ENCODE measurements around the gene TCERG1L.
"Not testable (repeated sequence)": the region's sequence is repeated elsewhere in the genome, so short reads cannot be mapped to it uniquely, and the experiment has no call there.

TCERG1L gene, protein sequence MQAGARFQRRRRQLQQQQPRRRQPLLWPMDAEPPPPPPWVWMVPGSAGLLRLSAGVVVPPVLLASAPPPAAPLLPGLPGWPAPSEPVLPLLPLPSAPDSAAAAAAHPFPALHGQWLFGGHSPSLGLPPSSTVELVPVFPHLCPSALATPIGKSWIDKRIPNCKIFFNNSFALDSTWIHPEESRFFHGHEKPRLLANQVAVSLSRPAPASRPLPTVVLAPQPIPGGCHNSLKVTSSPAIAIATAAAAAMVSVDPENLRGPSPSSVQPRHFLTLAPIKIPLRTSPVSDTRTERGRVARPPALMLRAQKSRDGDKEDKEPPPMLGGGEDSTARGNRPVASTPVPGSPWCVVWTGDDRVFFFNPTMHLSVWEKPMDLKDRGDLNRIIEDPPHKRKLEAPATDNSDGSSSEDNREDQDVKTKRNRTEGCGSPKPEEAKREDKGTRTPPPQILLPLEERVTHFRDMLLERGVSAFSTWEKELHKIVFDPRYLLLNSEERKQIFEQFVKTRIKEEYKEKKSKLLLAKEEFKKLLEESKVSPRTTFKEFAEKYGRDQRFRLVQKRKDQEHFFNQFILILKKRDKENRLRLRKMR

GRCh38 chr10:131311661-131312477 is at the start of gene TCERG1L:
TSS of gene TCERG1L (minus strand) at chr10:131311721. CDS start at chr10:131311635, 86 bp downstream.
- in situ Hi-C loops (cut with MboI; ENCODE audit: low sequenced_read_pairs): no loop called here

DNA sequence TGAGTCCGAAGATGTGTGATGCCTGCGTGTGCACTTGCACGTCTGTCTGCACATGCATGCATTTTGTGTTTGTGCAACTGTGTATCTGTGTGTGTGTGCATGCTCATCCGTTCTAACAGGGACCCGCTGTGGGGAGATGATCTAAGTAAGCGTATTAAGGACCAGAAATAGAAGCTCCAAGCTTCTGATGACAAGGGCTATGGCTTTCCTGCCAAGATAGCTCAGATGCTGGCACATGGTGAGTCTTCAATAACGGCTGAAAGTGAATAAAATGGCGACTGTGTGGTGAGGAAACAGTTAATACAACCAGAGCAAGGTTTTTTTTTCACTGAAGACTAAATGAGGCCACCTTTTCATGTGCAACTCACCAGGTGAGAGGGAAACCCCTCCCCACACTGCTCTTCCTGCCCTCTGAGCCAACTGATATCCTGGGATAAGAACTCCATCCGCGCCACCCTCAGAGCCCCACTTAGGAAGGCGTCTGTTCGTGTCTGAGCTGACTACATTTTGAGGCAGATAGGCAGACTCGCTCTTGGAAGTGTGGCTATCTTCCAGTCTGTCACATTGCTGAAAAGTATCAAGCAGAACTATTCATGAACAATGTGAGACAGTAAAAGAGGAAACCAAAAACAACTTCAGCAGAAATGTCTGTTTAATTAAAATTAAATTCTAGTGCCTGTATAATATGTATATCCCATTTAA is 47.4 kb upstream of the TCERG1L start:
- in situ Hi-C loops (cut with MboI; ENCODE audit: low sequenced_read_pairs): no loop called here

GRCh38 chr10:131356442-131356841 is 44.9 kb upstream of the TCERG1L start:
- in situ Hi-C loops (cut with MboI; ENCODE audit: low sequenced_read_pairs): no loop called here

GRCh38 chr10:131355881-131356280 is 44.4 kb upstream of the TCERG1L start:
- in situ Hi-C loops (cut with MboI; ENCODE audit: low sequenced_read_pairs): no loop called here

DNA sequence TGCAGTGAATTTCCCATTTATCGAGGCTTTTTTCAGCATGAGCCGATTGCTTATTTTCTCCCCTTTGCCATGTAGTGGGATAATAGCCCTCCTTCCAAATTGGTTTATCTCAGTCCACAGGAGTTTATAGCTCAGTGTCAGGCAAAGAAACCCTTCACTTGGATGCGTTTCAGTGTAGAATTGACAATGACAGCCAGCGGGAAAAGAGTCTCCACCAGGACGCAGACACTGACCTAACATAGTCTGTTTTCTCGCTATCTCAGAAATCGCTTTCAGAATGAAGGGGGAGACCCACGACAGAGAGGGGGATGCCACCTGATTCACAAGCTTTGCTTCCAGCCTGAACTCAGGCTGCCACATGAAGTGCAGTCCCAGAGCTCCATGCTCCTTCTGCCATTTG is 43.5 kb upstream of the TCERG1L start:
- in situ Hi-C loops (cut with MboI; ENCODE audit: low sequenced_read_pairs): no loop called here

DNA sequence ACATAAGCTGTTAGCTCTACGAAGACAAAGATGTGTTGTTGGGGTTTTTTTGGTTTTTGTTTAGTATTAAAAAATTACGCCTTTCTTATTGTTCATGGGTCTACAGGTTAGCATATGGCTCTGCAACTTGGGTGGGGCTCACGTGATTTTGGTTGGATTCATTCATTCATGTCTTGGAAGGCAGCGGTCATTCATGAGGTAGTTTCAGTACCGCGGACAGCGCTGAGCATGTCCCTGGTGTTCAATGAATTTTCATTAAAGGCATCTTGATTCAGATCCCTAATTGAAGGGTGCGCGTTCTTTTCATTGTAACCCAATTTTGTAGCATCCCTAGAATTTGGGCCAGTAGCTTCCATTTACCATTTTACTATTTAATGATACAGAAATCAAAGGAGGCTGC is 42.9 kb upstream of the TCERG1L start:
- in situ Hi-C loops (cut with MboI; ENCODE audit: low sequenced_read_pairs): no loop called here

- in situ Hi-C loops (cut with MboI; ENCODE audit: low sequenced_read_pairs): no loop called here
These were observed 41.3 kb upstream of the TCERG1L start for GRCh38 chr10:131352765-131353290.

- in situ Hi-C loops (cut with MboI; ENCODE audit: low sequenced_read_pairs): no loop called here
These were observed 39.1 kb upstream of the TCERG1L start for GRCh38 chr10:131350660-131351059.

- in situ Hi-C loops (cut with MboI; ENCODE audit: low sequenced_read_pairs): no loop called here
These were observed 38.7 kb upstream of the TCERG1L start for GRCh38 chr10:131350245-131350644.

GRCh38 chr10:131346456-131346855 is 34.9 kb upstream of the TCERG1L start:
- in situ Hi-C loops (cut with MboI; ENCODE audit: low sequenced_read_pairs): no loop called here

DNA sequence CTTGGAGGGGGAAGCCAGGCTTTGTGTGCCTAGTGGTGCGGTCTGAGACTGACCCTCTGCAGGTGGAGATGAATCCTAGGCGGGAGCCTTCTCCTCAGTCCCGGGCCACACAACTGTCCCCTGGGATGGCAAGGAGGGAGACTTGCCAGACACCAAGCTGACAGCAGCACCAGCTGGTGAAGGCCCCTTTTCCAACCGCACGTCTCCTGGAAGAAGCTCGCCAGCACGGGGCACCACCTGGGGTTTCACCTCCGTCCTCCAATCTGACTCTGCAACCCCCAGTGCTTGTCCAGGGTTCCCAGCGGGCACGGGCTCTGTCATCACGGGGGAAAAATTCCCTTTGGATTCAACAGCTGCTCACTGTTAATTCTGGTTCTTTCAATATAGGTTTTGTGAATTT is 34.2 kb upstream of the TCERG1L start:
- in situ Hi-C loops (cut with MboI; ENCODE audit: low sequenced_read_pairs): no loop called here

- in situ Hi-C loops (cut with MboI; ENCODE audit: low sequenced_read_pairs): no loop called here
These were observed 33.2 kb upstream of the TCERG1L start for GRCh38 chr10:131344747-131345146.

GRCh38 chr10:131337741-131338140 is 26.2 kb upstream of the TCERG1L start:
- in situ Hi-C loops (cut with MboI; ENCODE audit: low sequenced_read_pairs): no loop called here

DNA sequence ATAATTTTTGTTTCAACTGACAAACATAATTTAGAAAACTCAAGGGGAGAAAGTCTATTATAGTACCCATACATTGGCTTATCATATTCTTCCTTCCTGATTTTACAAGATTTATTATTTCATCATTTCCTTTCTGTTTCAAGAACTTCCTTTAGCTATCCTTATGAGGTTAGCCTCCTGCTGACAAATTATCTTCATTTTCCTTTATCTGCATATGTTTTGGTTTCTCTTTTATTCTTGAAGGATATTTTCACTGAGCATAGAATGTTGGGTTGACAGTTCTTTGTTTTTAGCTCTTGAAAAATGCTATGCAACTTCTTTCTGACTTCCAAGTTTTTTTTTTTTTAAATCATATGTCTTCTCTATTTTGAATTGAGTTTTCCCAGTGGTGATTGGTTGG is 21.3 kb upstream of the TCERG1L start:
- in situ Hi-C loops (cut with MboI; ENCODE audit: low sequenced_read_pairs): no loop called here

DNA sequence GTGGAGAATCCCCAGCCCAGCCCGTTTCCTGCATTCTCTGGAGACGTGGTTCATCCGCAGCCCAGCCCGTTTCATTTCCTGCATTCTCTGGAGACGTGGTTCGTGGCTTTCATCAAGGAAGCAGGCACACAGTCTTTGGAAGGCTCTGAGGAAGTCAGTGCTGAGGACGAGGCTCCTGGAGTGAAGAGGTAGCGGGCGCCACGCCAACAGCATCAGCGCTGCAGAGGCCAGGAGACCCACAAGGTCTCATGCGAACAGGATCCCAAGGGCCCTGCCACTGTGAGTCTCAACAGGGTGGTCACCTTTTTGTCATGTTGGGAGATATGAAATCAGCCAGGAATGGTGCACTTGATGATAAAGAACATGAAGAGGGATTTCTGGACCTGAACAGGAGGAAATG is 12.4 kb upstream of the TCERG1L start:
- in situ Hi-C loops (cut with MboI; ENCODE audit: low sequenced_read_pairs): no loop called here

DNA sequence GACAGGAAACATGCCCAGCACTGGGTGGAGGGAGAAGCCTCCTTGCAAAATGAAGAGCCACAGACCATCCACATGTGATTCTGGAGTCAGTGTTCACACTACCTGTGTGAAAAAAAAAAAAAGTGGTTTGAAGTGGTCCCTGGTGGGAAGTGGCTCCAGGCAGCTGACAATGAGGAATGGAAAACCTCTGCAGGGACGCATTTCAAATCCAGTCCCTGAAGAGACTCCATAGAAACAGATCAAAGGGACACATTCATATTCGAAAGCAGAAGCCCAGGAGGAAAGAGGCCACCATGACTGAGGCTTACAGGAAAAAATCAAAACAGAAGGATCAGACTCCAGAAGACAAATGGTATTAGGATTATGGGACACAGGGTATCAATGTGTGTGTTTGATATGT is 11.5 kb upstream of the TCERG1L start:
- in situ Hi-C loops (cut with MboI; ENCODE audit: low sequenced_read_pairs): no loop called here

DNA sequence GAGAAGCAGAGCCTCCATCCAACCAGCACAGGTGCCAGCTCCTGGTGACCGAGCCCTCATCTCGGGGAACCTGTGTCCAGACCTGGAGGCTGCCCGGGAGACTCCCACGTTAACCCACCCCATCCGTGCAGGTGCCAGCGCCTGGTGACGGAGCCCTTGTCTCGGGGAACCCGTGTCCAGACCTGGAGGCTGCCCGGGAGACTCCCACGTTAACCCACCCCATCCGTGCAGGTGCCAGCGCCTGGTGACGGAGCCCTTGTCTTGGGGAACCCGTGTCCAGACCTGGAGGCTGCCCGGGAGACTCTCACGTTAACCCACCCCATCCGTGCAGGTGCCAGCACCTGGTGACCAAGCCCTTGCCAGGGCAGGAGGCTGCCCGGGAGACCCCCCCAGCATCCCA is 11.1 kb upstream of the TCERG1L start:
- in situ Hi-C loops (cut with MboI; ENCODE audit: low sequenced_read_pairs): not testable (repeated sequence)

DNA sequence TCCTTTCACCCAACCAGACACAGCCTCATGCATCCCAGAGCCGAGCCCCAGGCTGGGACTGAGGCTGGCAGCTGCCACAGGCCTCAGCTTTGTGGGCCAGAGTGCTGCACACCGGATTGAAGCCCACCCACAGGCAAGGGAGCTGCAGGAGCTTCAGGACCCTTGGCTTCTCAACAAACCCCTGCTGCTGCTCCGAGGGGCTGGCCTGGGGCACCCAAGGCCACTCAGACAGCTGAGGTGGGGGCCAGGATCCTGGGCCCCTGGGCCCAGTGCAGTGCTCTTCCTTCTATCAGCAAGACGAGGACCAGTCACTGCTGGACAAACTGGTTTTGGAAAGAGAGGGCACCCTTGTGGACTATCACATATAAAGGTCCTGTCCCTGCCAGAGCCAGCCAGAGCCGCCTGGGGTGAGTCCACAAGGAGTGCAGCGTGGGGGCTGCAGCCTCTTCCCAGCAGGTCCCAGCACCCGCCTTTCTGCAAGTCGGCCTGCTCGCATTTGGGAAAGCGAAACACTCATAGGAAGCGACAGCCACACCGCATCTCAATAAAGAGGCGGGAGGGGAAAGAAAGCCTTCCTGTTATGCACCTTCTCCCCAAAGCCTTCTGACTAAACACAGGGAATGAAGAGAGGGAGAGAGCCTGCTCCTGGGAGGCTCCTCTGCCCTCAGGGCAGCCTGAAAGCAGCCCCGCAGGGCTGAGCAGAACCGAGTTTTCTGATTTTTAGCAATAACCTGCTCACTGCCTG is 9.5 kb upstream of the TCERG1L start:
- in situ Hi-C loops (cut with MboI; ENCODE audit: low sequenced_read_pairs): no loop called here

DNA sequence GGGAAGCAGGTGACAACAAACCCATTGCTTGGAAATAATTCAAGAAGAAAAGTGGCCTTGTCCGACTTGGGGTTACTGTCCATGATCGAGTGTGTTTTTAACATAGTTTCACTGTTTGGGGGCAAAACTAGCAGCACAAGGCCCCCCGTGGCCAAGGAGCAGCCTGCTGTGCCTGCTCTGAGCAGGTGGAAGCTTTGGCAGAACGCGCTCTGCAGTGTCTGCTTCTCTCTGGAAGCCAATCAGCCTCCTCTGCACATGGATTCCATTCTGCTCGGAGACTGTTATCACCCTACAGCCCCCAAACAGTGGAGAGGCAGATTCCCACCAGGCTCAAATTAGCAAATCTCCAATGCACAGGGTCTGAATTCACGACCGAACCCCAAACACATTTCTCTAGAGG is 7.3 kb upstream of the TCERG1L start:
- in situ Hi-C loops (cut with MboI; ENCODE audit: low sequenced_read_pairs): no loop called here

- in situ Hi-C loops (cut with MboI; ENCODE audit: low sequenced_read_pairs): no loop called here
These were observed 6.8 kb upstream of the TCERG1L start for GRCh38 chr10:131318291-131318690.
